Trophoblast cell (in vitro differentiated cells and primary cell): ENCODE results near the gene PDXP.

Source experiments
- DNase-seq, 2 donors: peaks; one replicate each; pipeline ENCODE4 v3.0.0-alpha.2; 2016
- H2AFZ ChIP-seq: 2 replicates; pipeline ENCODE4 v1.6.1; 2013; ENCODE audit warnings: low read length, moderate library complexity, mild to moderate bottlenecking; ENCODE audit not compliant: insufficient read depth, poor library complexity
- H2AK5ac ChIP-seq: 2 replicates; pipeline ENCODE4 v1.6.1; 2013; ENCODE audit warnings: mild to moderate bottlenecking, low read length
- H2BK120ac ChIP-seq: 2 replicates; pipeline ENCODE4 v1.6.1; 2013; ENCODE audit warnings: low read length, mild to moderate bottlenecking, moderate library complexity; ENCODE audit not compliant: insufficient read depth, poor library complexity
- H2BK12ac ChIP-seq: 2 replicates; pipeline ENCODE4 v1.6.1; 2013; ENCODE audit warnings: mild to moderate bottlenecking, low read length, moderate library complexity
- H2BK5ac ChIP-seq: 2 replicates; pipeline ENCODE4 v1.6.1; 2013; ENCODE audit warnings: low read length, low read depth, moderate library complexity, mild to moderate bottlenecking; ENCODE audit not compliant: poor library complexity
- H3K14ac ChIP-seq: 2 replicates; pipeline ENCODE4 v1.6.1; 2013; ENCODE audit warnings: mild to moderate bottlenecking, low read length
- H3K18ac ChIP-seq: 2 replicates; pipeline ENCODE4 v1.6.1; 2013; ENCODE audit warnings: mild to moderate bottlenecking, low read length
- H3K23ac ChIP-seq: 2 replicates; pipeline ENCODE4 v1.6.1; 2013; ENCODE audit warnings: low read length
- H3K27ac ChIP-seq: 2 replicates; pipeline ENCODE4 v1.5.1; 2013; ENCODE audit warnings: low read depth, mild to moderate bottlenecking, inconsistent platforms, low read length, moderate library complexity
- H3K27me3 ChIP-seq: 2 replicates; pipeline ENCODE4 v1.6.1; 2013; ENCODE audit warnings: inconsistent platforms, mild to moderate bottlenecking, low read length, moderate library complexity; ENCODE audit not compliant: insufficient read depth
- H3K36me3 ChIP-seq, 2 experiments: 1 replicate in 1 of 2; 2 replicates in 1 of 2; pipeline ENCODE4 v1.6.1; 2013; ENCODE audit warnings: low read length in 2 of 2, mild to moderate bottlenecking in 2 of 2, moderate library complexity in 1 of 2; ENCODE audit not compliant: insufficient read depth in 2 of 2, control insufficient read depth in 1 of 2
- H3K4ac ChIP-seq: 2 replicates; pipeline ENCODE4 v1.6.1; 2013; ENCODE audit warnings: low read depth, mild to moderate bottlenecking, low read length, moderate library complexity
- H3K4me1 ChIP-seq, 2 experiments: 1 replicate in 1 of 2; 2 replicates in 1 of 2; pipeline ENCODE4 v1.6.1; 2013; ENCODE audit warnings: low read length in 2 of 2, mild to moderate bottlenecking in 2 of 2, moderate library complexity in 1 of 2; ENCODE audit not compliant: insufficient read depth in 2 of 2, control insufficient read depth in 1 of 2
- H3K4me2 ChIP-seq: 2 replicates; pipeline ENCODE4 v1.6.1; 2013; ENCODE audit warnings: inconsistent platforms, mild to moderate bottlenecking, low read length, moderate library complexity
- H3K4me3 ChIP-seq: 2 replicates; pipeline ENCODE4 v1.5.1; 2013; ENCODE audit warnings: mild to moderate bottlenecking, low read depth, low read length, inconsistent platforms
- H3K79me1 ChIP-seq: one replicate; pipeline ENCODE4 v1.6.1; 2013; ENCODE audit warnings: low read length
- H3K79me2 ChIP-seq: 2 replicates; pipeline ENCODE4 v1.6.1; 2013; ENCODE audit warnings: low read length, mild to moderate bottlenecking; ENCODE audit not compliant: control insufficient read depth, insufficient read depth, poor library complexity
- H3K9ac ChIP-seq: 2 replicates; pipeline ENCODE4 v1.6.1; 2013; ENCODE audit warnings: mild to moderate bottlenecking, low read length
- H3K9me3 ChIP-seq: 2 replicates; pipeline ENCODE4 v1.6.1; 2013; ENCODE audit warnings: low read depth, mild to moderate bottlenecking, control low read depth, inconsistent platforms, low read length; ENCODE audit not compliant: insufficient read depth
- H4K12ac ChIP-seq: 2 replicates; pipeline ENCODE4 v1.6.1; 2013; ENCODE audit warnings: low read depth, mild to moderate bottlenecking, low read length, moderate library complexity
- H4K8ac ChIP-seq: 2 replicates; pipeline ENCODE4 v1.6.1; 2013; ENCODE audit warnings: low read depth, mild to moderate bottlenecking, low read length, moderate library complexity
- H4K91ac ChIP-seq: one replicate; pipeline ENCODE4 v1.6.1; 2013; ENCODE audit warnings: low read depth, mild to moderate bottlenecking, low read length, moderate library complexity
- WGBS: extraction: QIAGEN DNeasy Blood & Tissue Kit; methylation state at CpG from one replicate; pipeline ENCODE4 v1.1.7; 2013; ENCODE audit warnings: missing lambda C conversion rate; ENCODE audit not compliant: insufficient read length, insufficient coverage; ENCODE audit errors: extremely low coverage; 5-methylcytosine and 5-hydroxymethylcytosine counted together

Gene PDXP

GRCh38 chr22:37657590-37658132 lies 862 bp upstream of the PDXP start:
- Histone ChIP-seq H3K79me2 (peaks cover 3% of the 10 kb centered on the region), H3K4me2 (peak overlapping the region; percentile 92), H3K79me1 (no peaks in the 10 kb centered on the region), H3K14ac (no peak overlapping the region), H3K4me3 (no peak overlapping the region), H4K8ac (peak overlapping the region; percentile 64), H2BK120ac (no peak overlapping the region), H3K4ac (no peak overlapping the region), H3K9ac (no peak overlapping the region), H3K27me3 (no peaks in the 10 kb centered on the region), H2AFZ (peak overlapping the region; percentile 11), H3K18ac (no peak overlapping the region), H3K9me3 (peaks cover 2% of the 10 kb centered on the region), H3K23ac (no peak overlapping the region), H2AK5ac (no peak overlapping the region), H2BK5ac (no peak overlapping the region), H2BK12ac (no peak overlapping the region), H4K91ac (no peak overlapping the region), H3K4me1 (peaks cover 12 to 15% of the 10 kb centered on the region in 2 experiments), H4K12ac (no peak overlapping the region), H3K36me3 (peaks cover 18 to 19% of the 10 kb centered on the region in 2 experiments), H3K27ac (no peak overlapping the region)
- DNase-seq, result peak in 1 of 2 donors; percentile 30
- WGBS, result no CpG with 5 or more reads among the region's 6 CpGs

- peak overlapping the region; percentile 92 for H3K4me2 ChIP-seq
- H3K4me1 ChIP-seq, result peaks cover 12 to 15% of the 10 kb centered on the region in 2 experiments
Measured at GRCh38 chr22:37659066-37659896, 758 bp downstream of the PDXP start.

GRCh38 chr22:37659897-37660708 lies 1.6 kb downstream of the PDXP start:
- Histone ChIP-seq H2BK12ac (no peak overlapping the region), H3K23ac (no peak overlapping the region), H2AFZ (no peak overlapping the region), H3K27me3 (no peaks in the 10 kb centered on the region), H3K18ac (no peak overlapping the region), H3K4me1 (peaks cover 12 to 15% of the 10 kb centered on the region in 2 experiments), H3K27ac (no peak overlapping the region), H3K4me3 (no peak overlapping the region), H3K14ac (no peak overlapping the region), H4K91ac (no peak overlapping the region), H4K8ac (no peak overlapping the region), H3K9me3 (peaks cover 2% of the 10 kb centered on the region), H3K4ac (no peak overlapping the region), H3K36me3 (no peaks in the 10 kb centered on the region), H3K79me2 (peaks cover 3% of the 10 kb centered on the region), H2AK5ac (no peak overlapping the region), H3K4me2 (no peak overlapping the region), H2BK120ac (no peak overlapping the region), H2BK5ac (no peak overlapping the region), H3K9ac (no peak overlapping the region), H4K12ac (no peak overlapping the region), H3K79me1 (no peaks in the 10 kb centered on the region)
- DNase-seq, result no peak
- no CpG with 5 or more reads among the region's 14 CpGs for WGBS

More at GRCh38 chr22:37659066-37659896, 758 bp downstream of the PDXP start:
- peak overlapping the region; percentile 81 for H4K8ac ChIP-seq
- no peak overlapping the region for H2BK5ac ChIP-seq
- H3K23ac ChIP-seq, result no peak overlapping the region
- peaks cover 4 to 6% of the 10 kb centered on the region in 2 experiments for H3K36me3 ChIP-seq
- DNase-seq, result no peak
- H3K27me3 ChIP-seq, result no peaks in the 10 kb centered on the region
- H3K27ac ChIP-seq, result no peak overlapping the region
- no peaks in the 10 kb centered on the region for H3K79me1 ChIP-seq
- peak overlapping the region; percentile 23 for H4K12ac ChIP-seq
- H2BK120ac ChIP-seq, result no peak overlapping the region
- H3K18ac ChIP-seq, result peak overlapping the region; percentile 28
- peaks cover 2% of the 10 kb centered on the region for H3K9me3 ChIP-seq
- peak overlapping the region; percentile 23 for H3K14ac ChIP-seq
- H4K91ac ChIP-seq, result no peak overlapping the region
- no peak overlapping the region for H3K4ac ChIP-seq
- peak overlapping the region; percentile 86 for H3K4me3 ChIP-seq
- peak overlapping the region; percentile 3 for H2AK5ac ChIP-seq
- peak overlapping the region; percentile 76 for H2AFZ ChIP-seq
- WGBS, result no CpG with 5 or more reads among the region's 68 CpGs
- no peak overlapping the region for H2BK12ac ChIP-seq
- no peak overlapping the region for H3K9ac ChIP-seq
- H3K79me2 ChIP-seq, result peaks cover 3% of the 10 kb centered on the region

- Histone ChIP-seq H2BK5ac (no peak overlapping the region), H2AFZ (no peak overlapping the region), H3K18ac (no peak overlapping the region), H3K4me1 (peaks cover 12 to 15% of the 10 kb centered on the region in 2 experiments), H2AK5ac (no peak overlapping the region), H2BK120ac (no peak overlapping the region), H3K79me1 (no peaks in the 10 kb centered on the region), H3K27me3 (no peaks in the 10 kb centered on the region), H3K23ac (no peak overlapping the region), H3K9ac (no peak overlapping the region), H2BK12ac (no peak overlapping the region), H3K27ac (no peak overlapping the region), H3K4me3 (no peak overlapping the region), H4K91ac (no peak overlapping the region), H3K79me2 (peaks cover 3% of the 10 kb centered on the region), H3K4me2 (no peak overlapping the region), H3K9me3 (peaks cover 2% of the 10 kb centered on the region), H4K8ac (no peak overlapping the region), H3K36me3 (no peaks in the 10 kb centered on the region), H4K12ac (no peak overlapping the region), H3K14ac (no peak overlapping the region), H3K4ac (no peak overlapping the region)
- DNase-seq, result no peak
- no CpG with 5 or more reads among the region's 2 CpGs for WGBS
Measured at GRCh38 chr22:37660709-37661045, 2.2 kb downstream of the PDXP start.
